K562 (cell line): ENCODE measurements around the gene DIS3L2. TPM values are rescaled to one million over a fixed set of nuclear protein-coding genes. Genes with fewer than 3 reads are reported as not detected.
"Not testable (repeated sequence)": the region's sequence is repeated elsewhere in the genome, so short reads cannot be mapped to it uniquely, and the experiment has no call there.

Source experiments
- ATAC-seq: fragments of 200-7000 bp; cut with Tn5 transposase; 3 replicates; pipeline ENCODE4 v1.9.1; 2020; ENCODE audit warnings: moderate library complexity
- BruUV-seq: library from RNA; stranded (reverse); fragments of 400-500 nt; replicated peaks from 2 replicates; lab custom pipeline; 2021; lab: Mats Ljungman, UMichigan
- CTCF ChIA-PET: fragments of 300-600 bp; formaldehyde crosslinking; extraction: SDS; loops from one replicate; lab custom pipeline; 2021; ENCODE audit warnings: low intra/inter-chr PET ratio; lab: Yijun Ruan, JAX
- POLR2A ChIA-PET: fragments of 300-600, 350-650 bp; sonication (Branson Sonifier 250); formaldehyde crosslinking; extraction: SDS; loops from one replicate; lab custom pipeline; 2021; ENCODE audit warnings: antibody characterized with exemption, inconsistent platforms; lab: Yijun Ruan, JAX
- DNase-seq, 4 experiments: peaks; one replicate each; pipeline versions ENCODE4 v3.0.0 to v3.0.0-alpha.2; 2011 to 2018; ENCODE audit warnings: low spot score in 3 of 4, mixed read lengths in 3 of 4; ENCODE audit errors: extremely low read depth in 1 of 4
- FAIRE-seq: peaks from 2 replicates; lab custom pipeline; 2011; peaks lifted over from hg19 to GRCh38; lab: Jason Lieb, UNC
- H2AFZ ChIP-seq: 2 replicates; pipeline ENCODE4 v1.6.0; 2011; ENCODE audit warnings: low read depth, low read length, control low read depth, inconsistent platforms
- H3K27ac ChIP-seq: fragments of 200-600 bp; 3 replicates; pipeline ENCODE4 v1.8.0; 2011; ENCODE audit warnings: low read depth, mild to moderate bottlenecking, control low read depth, inconsistent platforms, low read length, moderate library complexity, mixed read lengths; ENCODE audit errors: extremely low read depth
- H3K27me3 ChIP-seq, 2 experiments: fragments of 300-600 bp in 1 of 2; 2 replicates in 1 of 2; 3 replicates in 1 of 2; pipeline versions ENCODE4 v1.6.0 to v1.8.0; 2011; ENCODE audit warnings: inconsistent platforms in 2 of 2, low read length in 2 of 2, mild to moderate bottlenecking in 1 of 2, mixed read lengths in 1 of 2, moderate library complexity in 1 of 2; ENCODE audit not compliant: control insufficient read depth in 2 of 2, insufficient read depth in 2 of 2
- H3K36me3 ChIP-seq: fragments of 300-600 bp; 3 replicates; pipeline ENCODE4 v1.8.0; 2011; ENCODE audit warnings: mild to moderate bottlenecking, low read length, inconsistent platforms; ENCODE audit not compliant: control insufficient read depth, insufficient read depth
- H3K4me1 ChIP-seq, 2 experiments: fragments of 200-600 bp in 1 of 2; replicated peaks in 1 of 2; 2 replicates in 1 of 2; 3 replicates in 1 of 2; pipeline versions ENCODE4 v1.5.1 to v1.8.0; 2011; ENCODE audit warnings: inconsistent platforms in 2 of 2, low read length in 2 of 2, mild to moderate bottlenecking in 1 of 2, mixed read lengths in 1 of 2, moderate library complexity in 1 of 2; ENCODE audit not compliant: control insufficient read depth in 2 of 2, insufficient read depth in 2 of 2
- H3K4me2 ChIP-seq: 2 replicates; pipeline ENCODE4 v1.6.1; 2011; ENCODE audit warnings: low read length, control low read depth, inconsistent platforms, mixed read lengths; ENCODE audit not compliant: insufficient read depth
- H3K4me3 ChIP-seq: fragments of 200-600 bp; sonication (generic), shearing (Covaris generic); 2 replicates; pipeline ENCODE4 v1.5.1; 2016; ENCODE audit warnings: control low read depth, inconsistent platforms
- H3K79me2 ChIP-seq: fragments of 200-600 bp; 3 replicates; pipeline ENCODE4 v1.8.0; 2011; ENCODE audit warnings: low read length, inconsistent platforms; ENCODE audit not compliant: control insufficient read depth, insufficient read depth
- H3K9ac ChIP-seq, 2 experiments: 2 replicates each; pipeline versions ENCODE4 v1.6.0 to v1.6.1; 2011; ENCODE audit warnings: low read depth in 2 of 2, low read length in 2 of 2, control low read depth in 1 of 2, inconsistent platforms in 1 of 2, mild to moderate bottlenecking in 1 of 2, mixed read lengths in 1 of 2; ENCODE audit not compliant: insufficient read depth in 1 of 2
- H3K9me1 ChIP-seq: one replicate; pipeline ENCODE4 v1.6.0; 2011; ENCODE audit warnings: inconsistent platforms, mild to moderate bottlenecking, low read length, moderate library complexity; ENCODE audit not compliant: control insufficient read depth, insufficient read depth
- H3K9me3 ChIP-seq: replicated peaks from 2 replicates; pipeline ENCODE4 v1.5.1; 2011; ENCODE audit warnings: low read depth, low read length, inconsistent platforms; ENCODE audit not compliant: control insufficient read depth, insufficient read depth
- H4K20me1 ChIP-seq: replicated peaks from 2 replicates; pipeline ENCODE4 v1.6.1; 2011; ENCODE audit warnings: low read length, inconsistent platforms, mixed read lengths; ENCODE audit not compliant: control insufficient read depth, insufficient read depth
- ADNP ChIP-seq: fragments of 200-800 bp; sonication (Bioruptor generic); IDR thresholded peaks from 2 replicates; pipeline ENCODE4 v1.6.1; 2016; ENCODE audit warnings: missing genetic modification characterization, missing compliant biosample characterization
- BCOR ChIP-seq: fragments of 450-650 bp; IDR thresholded peaks from 2 replicates; pipeline ENCODE4 v1.6.1; 2016
- CEBPB ChIP-seq: fragments of 450-650 bp; IDR thresholded peaks from 2 replicates; pipeline ENCODE4 v1.6.1; 2016; ENCODE audit warnings: missing genetic modification characterization, missing compliant biosample characterization
- CHD4 ChIP-seq: fragments of 200-600 bp; sonication (generic); IDR thresholded peaks from 3 replicates; pipeline ENCODE4 v1.6.1; 2012; ENCODE audit warnings: low read depth, mild to moderate bottlenecking, mixed read lengths, low read length, inconsistent platforms; ENCODE audit not compliant: insufficient read depth, insufficient replicate concordance, poor library complexity, severe bottlenecking
- EGR1 ChIP-seq: fragments of 450-650 bp; conservative IDR thresholded peaks from 2 replicates; pipeline ENCODE4 v1.6.1; 2017; ENCODE audit warnings: mild to moderate bottlenecking
- HDAC2 ChIP-seq: fragments of 450-650 bp; IDR thresholded peaks from 2 replicates; pipeline ENCODE4 v1.6.1; 2016; ENCODE audit warnings: mild to moderate bottlenecking
- KDM1A ChIP-seq, 2 experiments: fragments of 450-650 bp; IDR thresholded peaks; 2 replicates each; pipeline ENCODE4 v1.6.1; 2016; ENCODE audit warnings: mild to moderate bottlenecking in 2 of 2
- RBM25 ChIP-seq: fragments of 200-400 bp; formaldehyde crosslinking; IDR thresholded peaks from 2 replicates; pipeline ENCODE4 v1.6.1; 2018; ENCODE audit warnings: low read length, low read depth, moderate library complexity; ENCODE audit not compliant: severe bottlenecking
- RCOR1 ChIP-seq, 2 experiments: IDR thresholded peaks; 2 replicates each; pipeline ENCODE4 v1.6.1; 2012; ENCODE audit warnings: low read depth in 2 of 2, low read length in 2 of 2, borderline replicate concordance in 1 of 2, improper control_type of control experiment in 1 of 2
- WGBS: fragments of 100-300 bp; shearing (Covaris generic); methylation state at CpG from one replicate; pipeline ENCODE4 v1.1.6; 2016; ENCODE audit warnings: low coverage, mixed read lengths; ENCODE audit not compliant: insufficient coverage; ENCODE audit errors: missing lambda C conversion rate; 5-methylcytosine and 5-hydroxymethylcytosine counted together
- in situ Hi-C: fragments of 300-500 bp; cut with MboI; formaldehyde crosslinking; loops from 4 replicates; pipeline ENCODE4 v1.15.0; 2018; ENCODE audit warnings: inconsistent platforms, mixed read lengths
- intact Hi-C: fragments of 100-400 bp; cut with micrococcal nuclease; formaldehyde crosslinking; loops from 2 replicates; pipeline ENCODE4 v1.14.2; 2022
- polyA plus RNA-seq, 8 experiments: library from polyadenylated mRNA; depleted of rRNA in 4 of 8; stranded (reverse) in 5 of 8; unstranded in 3 of 8; fragments of >200 nt; fragmentation: Nextera tagmentation in 2 of 8; fragmentation: Illumina TruSeq in 1 of 8; extraction: Ambion mirVana in 2 of 8; extraction: Trizol in 1 of 8; gene quantifications; 2 replicates each; pipeline versions ENCODE4 v1.2.1 to v1.2.3, GENCODE V29; 2011 to 2014; ENCODE audit warnings: inconsistent platforms in 1 of 8, missing spikeins in 1 of 8
- total RNA-seq, 7 experiments: library from RNA; depleted of rRNA in 6 of 7; stranded (reverse); fragments of >200 nt in 6 of 7; fragmentation: Illumina TruSeq in 2 of 7; extraction: Trizol in 2 of 7; gene quantifications; 2 replicates each; pipeline versions ENCODE4 v1.2.1 to v1.2.3, GENCODE V29; 2011 to 2021; ENCODE audit warnings: low replicate concordance in 1 of 7

Gene DIS3L2
- total and polyA plus RNA-seq, 9 of the 15 experiments (the other 6 are each of a cell fraction or from before 2014, with no cell fraction given) = 1.5 to 19.2 (median 11.2) TPM

DNA sequence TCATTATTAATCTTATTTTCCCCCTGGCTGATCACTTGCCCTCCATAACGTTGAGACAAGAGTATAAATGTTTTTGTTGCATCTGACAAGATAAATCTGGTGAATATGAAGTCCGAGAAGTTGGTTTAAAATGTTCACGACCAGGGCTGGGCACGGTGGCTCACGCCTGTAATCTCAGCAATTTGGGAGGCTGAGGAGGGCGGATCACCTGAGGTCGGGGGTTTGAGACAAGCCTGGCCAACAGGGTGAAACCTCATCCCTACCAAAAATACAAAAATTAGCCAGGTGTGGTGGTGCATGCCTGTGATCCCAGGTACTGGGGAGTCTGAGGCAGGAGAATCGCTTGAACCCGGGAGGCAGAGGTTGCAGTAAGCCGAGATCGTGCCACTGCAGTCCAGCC lies 14.4 kb upstream of the DIS3L2 start:
- H3K36me3 ChIP-seq, ATAC-seq, FAIRE-seq, intact Hi-C loops, H3K27me3 ChIP-seq, H3K4me1 ChIP-seq, DNase-seq, POLR2A ChIA-PET, H3K27ac ChIP-seq, H3K9me3 ChIP-seq, H3K79me2 ChIP-seq, H3K9ac ChIP-seq, BruUV-seq, CTCF ChIA-PET, H4K20me1 ChIP-seq, H3K9me1 ChIP-seq, H3K4me3 ChIP-seq, H3K4me2 ChIP-seq: not testable (repeated sequence)
- WGBS = 20% methylated on average over 9 of the region's 11 CpGs
- H2AFZ ChIP-seq = 0 out of 2 replicates have a peak overlapping the region, but pooled peaks have one; percentile 55
- in situ Hi-C loops = loop anchor here (10.0 kb wide), 1 partner anchor 168 kb away; no protein-coding TSS in a partner anchor

DNA sequence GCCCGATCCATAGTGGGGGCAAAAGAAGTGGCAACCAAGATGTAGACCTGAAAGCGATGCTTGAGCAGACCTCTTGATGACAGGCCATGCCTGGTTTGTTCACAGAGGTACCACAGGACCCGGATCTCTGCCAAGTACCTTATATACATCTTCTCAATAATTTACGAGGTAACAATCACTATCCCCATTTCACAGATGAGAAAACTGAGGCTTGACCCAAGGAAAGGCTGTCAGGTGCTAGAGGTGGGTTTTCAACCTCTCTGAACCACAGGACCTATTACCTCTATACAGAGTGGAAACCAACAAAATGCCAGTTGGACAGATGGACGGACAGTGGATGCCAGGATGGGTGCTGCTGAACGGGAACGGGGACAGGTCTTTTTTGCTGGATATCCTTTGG lies 13.8 kb upstream of the DIS3L2 start:
- H3K4me3 ChIP-seq = no peak overlapping the region
- DNase-seq (no peak), FAIRE-seq (no peak), ATAC-seq (no peak)
- H4K20me1 ChIP-seq = no peaks in the 10 kb centered on the region
- no peaks in the 10 kb centered on the region; a peak in 1 of 5 replicates for H3K4me1 ChIP-seq
- 32% methylated on average over 6 of the region's 7 CpGs for WGBS
- H3K9me3 ChIP-seq = no peaks in the 10 kb centered on the region
- no peak overlapping the region for H2AFZ ChIP-seq
- H3K36me3 ChIP-seq = no peaks in the 10 kb centered on the region
- no peak overlapping the region for H3K9ac ChIP-seq
- BruUV-seq = no TSS peak
- H3K9me1 ChIP-seq = no peaks in the 10 kb centered on the region
- TF ChIP-seq RBM25 (peak; percentile 81), ADNP (peak; percentile 68), HDAC2 (0 out of 2 replicates have a peak, but pooled peaks have one; percentile 36), RCOR1 (IDR thresholded peaks at IDR 0.05; ENCODE audit: borderline replicate concordance in 1 of 2, low read depth in 2 of 2, low read length in 2 of 2) (peak in 1 of 2 experiments; percentile 43; a peak in 1 of 4 replicates), KDM1A (IDR thresholded peaks at IDR 0.05) (peak; percentile 45 to 73; a peak in 3 of 4 replicates), BCOR (peak; percentile 92), CEBPB (no peak), EGR1 (no peak), CHD4 (peak; percentile 69)
- ChIA-PET POLR2A (no interaction called here), CTCF (no interaction called here)
- no peak overlapping the region for H3K27ac ChIP-seq
- H3K4me2 ChIP-seq = no peak overlapping the region
- intact Hi-C loops (no loop called here), in situ Hi-C loops (loop anchor here (10.0 kb wide), 1 partner anchor 167 kb away; no protein-coding TSS in a partner anchor)
- H3K79me2 ChIP-seq = no peaks in the 10 kb centered on the region
- no peaks in the 10 kb centered on the region for H3K27me3 ChIP-seq
